Measurements from ENCODE around the gene BTBD10.

Gene BTBD10

DNA sequence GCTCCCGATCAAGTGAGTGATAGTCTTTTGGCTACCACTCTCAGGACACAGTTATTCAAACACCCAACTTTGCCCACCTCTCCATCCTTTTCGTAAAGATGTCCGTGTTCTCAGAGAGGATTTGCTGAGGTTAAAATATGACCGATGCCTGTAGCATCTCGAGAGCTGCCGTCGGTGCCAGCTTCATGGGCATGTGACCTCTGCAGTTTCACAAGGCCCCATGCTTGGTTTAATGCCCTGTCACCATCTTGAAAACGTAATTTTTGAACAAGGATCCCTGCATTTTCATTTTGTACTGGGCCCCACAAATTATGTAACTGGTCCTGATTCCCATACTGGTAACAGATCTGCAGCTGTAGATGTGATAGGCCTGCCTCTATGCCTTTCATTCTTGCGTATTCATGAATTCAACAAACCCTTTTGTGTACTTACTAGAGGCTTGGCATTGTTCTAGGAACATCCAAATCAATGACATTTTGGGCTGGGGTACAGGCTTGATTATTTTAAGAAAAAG lies 100.4 kb downstream of the BTBD10 start:
- H3K9me3 ChIP-seq: no peaks in the 10 kb centered on the region
- no peak overlapping the region for H3K27ac ChIP-seq
- intact Hi-C loops (cut with DNase I; ENCODE audit: low total_unique reads): no loop called here
- H3K27me3 ChIP-seq: no peaks in the 10 kb centered on the region
- no peak overlapping the region for H3K4me3 ChIP-seq
- no peak for DNase-seq
- TF ChIP-seq, protein P1, sequence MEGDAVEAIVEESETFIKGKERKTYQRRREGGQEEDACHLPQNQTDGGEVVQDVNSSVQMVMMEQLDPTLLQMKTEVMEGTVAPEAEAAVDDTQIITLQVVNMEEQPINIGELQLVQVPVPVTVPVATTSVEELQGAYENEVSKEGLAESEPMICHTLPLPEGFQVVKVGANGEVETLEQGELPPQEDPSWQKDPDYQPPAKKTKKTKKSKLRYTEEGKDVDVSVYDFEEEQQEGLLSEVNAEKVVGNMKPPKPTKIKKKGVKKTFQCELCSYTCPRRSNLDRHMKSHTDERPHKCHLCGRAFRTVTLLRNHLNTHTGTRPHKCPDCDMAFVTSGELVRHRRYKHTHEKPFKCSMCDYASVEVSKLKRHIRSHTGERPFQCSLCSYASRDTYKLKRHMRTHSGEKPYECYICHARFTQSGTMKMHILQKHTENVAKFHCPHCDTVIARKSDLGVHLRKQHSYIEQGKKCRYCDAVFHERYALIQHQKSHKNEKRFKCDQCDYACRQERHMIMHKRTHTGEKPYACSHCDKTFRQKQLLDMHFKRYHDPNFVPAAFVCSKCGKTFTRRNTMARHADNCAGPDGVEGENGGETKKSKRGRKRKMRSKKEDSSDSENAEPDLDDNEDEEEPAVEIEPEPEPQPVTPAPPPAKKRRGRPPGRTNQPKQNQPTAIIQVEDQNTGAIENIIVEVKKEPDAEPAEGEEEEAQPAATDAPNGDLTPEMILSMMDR (IDR thresholded peaks at IDR 0.05): no peak
- peaks cover 72 to 95% (median 73%) of the 10 kb centered on the region in 3 donors for H3K36me3 ChIP-seq
- H3K4me1 ChIP-seq: no peaks in the 10 kb centered on the region

DNA sequence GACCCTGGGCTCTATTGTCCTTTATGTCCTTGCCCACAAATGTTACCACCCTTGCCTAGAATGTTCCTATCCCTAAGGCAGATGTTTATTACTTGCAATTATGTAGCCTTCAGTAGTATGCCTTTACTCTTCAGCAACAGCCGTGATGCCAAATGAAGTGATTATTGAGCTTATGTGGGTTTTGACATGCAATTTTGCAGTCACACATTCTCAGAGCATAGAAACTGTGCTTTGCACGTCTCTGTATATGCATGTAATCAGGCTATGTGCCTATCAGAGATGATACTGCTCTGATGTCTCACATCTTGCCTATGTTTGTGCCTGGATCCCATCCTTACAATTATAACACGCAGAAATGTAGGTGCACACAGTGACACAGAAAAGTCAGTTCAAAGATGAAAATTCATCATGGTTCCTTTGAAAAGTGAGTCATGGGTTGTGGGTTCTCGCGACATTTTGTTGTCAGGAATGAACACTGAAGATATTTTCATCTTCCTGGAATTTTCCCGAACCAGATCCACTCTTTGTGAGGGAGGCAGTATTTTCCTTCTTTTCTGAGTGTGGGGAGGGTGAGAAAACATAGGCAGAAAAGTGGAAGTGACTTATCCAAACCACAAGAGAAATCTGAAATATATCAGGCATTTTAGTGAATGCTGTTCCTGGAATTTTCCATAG lies 104.3 kb downstream of the BTBD10 start:
- Histone ChIP-seq H3K27ac (no peak overlapping the region), H3K36me3 (peaks cover 74 to 93% (median 74%) of the 10 kb centered on the region in 3 donors), H3K9me3 (no peaks in the 10 kb centered on the region), H3K27me3 (no peaks in the 10 kb centered on the region), H3K4me3 (no peak overlapping the region), H3K4me1 (no peaks in the 10 kb centered on the region)
- intact Hi-C loops (cut with DNase I; ENCODE audit: low total_unique reads): no loop called here
- no peak for DNase-seq
- TF ChIP-seq, protein P1 (IDR thresholded peaks at IDR 0.05): no peak

DNA sequence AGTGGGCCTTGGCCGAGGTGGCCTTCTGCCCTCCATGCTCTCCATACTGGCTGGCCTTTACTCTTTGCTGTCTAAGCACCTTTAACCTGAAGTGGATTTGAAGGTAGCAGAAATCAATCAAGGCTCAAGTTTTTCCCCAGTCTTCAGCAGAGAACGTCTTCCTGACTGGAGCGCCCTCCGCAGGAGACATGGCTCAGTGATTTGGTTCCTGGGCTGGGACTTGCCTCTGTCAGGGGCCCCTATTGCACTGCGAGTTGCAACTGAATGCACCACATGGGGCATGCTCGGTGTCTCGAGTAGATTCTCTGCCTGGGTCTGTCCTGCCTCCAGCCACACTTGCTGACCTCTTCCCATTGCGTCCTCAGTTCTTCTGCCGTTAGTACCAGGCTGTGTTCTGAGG lies 105.8 kb downstream of the BTBD10 start:
- no peaks in the 10 kb centered on the region for H3K27me3 ChIP-seq
- no peak for DNase-seq
- H3K9me3 ChIP-seq: no peaks in the 10 kb centered on the region
- intact Hi-C loops (cut with DNase I; ENCODE audit: low total_unique reads): no loop called here
- no peaks in the 10 kb centered on the region for H3K4me1 ChIP-seq
- no peak overlapping the region for H3K27ac ChIP-seq
- no peak overlapping the region for H3K4me3 ChIP-seq
- H3K36me3 ChIP-seq: peaks cover 68 to 89% (median 74%) of the 10 kb centered on the region in 3 donors
- TF ChIP-seq, protein P1 (IDR thresholded peaks at IDR 0.05): no peak

DNA sequence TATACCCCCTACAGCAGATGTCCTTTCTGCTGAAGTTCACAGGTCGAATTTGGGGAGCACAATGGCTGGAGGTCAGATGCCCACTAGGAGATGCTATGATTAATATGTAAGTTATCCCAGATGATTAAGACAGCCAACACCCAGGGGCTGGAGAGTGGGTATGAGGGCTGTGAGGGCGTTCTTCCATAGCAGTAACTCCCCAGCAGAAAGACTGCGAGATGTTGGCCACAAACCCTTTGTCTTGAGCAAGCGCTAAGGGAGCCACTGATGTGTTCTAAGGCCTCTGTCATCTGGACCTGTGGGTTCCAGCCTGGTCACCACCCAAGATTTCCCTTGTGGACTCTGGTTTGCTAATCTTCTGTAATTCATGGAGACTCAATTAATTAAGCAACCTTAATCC lies 107.8 kb downstream of the BTBD10 start:
- intact Hi-C loops (cut with DNase I; ENCODE audit: low total_unique reads): no loop called here
- Histone ChIP-seq H3K4me3 (no peak overlapping the region), H3K4me1 (no peaks in the 10 kb centered on the region), H3K27me3 (no peaks in the 10 kb centered on the region), H3K27ac (no peak overlapping the region), H3K36me3 (peaks cover 52 to 70% (median 54%) of the 10 kb centered on the region in 3 donors), H3K9me3 (no peaks in the 10 kb centered on the region)
- DNase-seq: no peak
- TF ChIP-seq, protein P1 (IDR thresholded peaks at IDR 0.05): no peak

DNA sequence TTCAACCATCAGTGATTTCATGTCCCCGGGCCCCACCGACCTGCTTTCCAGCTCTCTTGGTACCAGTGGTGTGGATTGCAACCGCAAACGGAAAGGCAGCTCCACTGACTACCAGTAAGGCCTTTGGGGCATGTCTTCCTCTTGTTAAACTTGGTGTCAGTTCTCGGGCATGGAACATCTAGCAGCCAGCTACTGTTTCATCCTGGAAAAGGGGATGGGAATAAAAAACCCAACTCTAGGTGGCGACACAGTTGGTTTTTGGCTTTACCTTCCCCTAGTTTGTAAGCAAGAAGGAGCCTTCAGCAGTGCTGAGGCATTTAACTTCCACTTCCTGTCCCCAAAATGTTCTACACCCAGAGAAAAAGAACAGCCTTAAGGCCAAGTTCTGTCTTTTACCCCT lies 108.7 kb downstream of the BTBD10 start:
- Histone ChIP-seq H3K27ac (no peak overlapping the region), H3K4me1 (no peaks in the 10 kb centered on the region), H3K27me3 (no peaks in the 10 kb centered on the region), H3K36me3 (peaks cover 43 to 62% (median 47%) of the 10 kb centered on the region in 3 donors), H3K9me3 (no peaks in the 10 kb centered on the region), H3K4me3 (no peak overlapping the region)
- intact Hi-C loops (cut with DNase I; ENCODE audit: low total_unique reads): no loop called here
- no peak for DNase-seq
- TF ChIP-seq, protein P1 (IDR thresholded peaks at IDR 0.05): peak in 1 of 2 experiments; percentile 7
